ENCODE results near the gene WBP2.

GRCh38 chr17:75846692-75847613 lies 8.2 kb downstream of the WBP2 start:
- TF ChIP-seq, protein P1, sequence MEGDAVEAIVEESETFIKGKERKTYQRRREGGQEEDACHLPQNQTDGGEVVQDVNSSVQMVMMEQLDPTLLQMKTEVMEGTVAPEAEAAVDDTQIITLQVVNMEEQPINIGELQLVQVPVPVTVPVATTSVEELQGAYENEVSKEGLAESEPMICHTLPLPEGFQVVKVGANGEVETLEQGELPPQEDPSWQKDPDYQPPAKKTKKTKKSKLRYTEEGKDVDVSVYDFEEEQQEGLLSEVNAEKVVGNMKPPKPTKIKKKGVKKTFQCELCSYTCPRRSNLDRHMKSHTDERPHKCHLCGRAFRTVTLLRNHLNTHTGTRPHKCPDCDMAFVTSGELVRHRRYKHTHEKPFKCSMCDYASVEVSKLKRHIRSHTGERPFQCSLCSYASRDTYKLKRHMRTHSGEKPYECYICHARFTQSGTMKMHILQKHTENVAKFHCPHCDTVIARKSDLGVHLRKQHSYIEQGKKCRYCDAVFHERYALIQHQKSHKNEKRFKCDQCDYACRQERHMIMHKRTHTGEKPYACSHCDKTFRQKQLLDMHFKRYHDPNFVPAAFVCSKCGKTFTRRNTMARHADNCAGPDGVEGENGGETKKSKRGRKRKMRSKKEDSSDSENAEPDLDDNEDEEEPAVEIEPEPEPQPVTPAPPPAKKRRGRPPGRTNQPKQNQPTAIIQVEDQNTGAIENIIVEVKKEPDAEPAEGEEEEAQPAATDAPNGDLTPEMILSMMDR (IDR thresholded peaks at IDR 0.05; ENCODE audit: borderline replicate concordance, extremely low read depth, low read length, poor library complexity, severe bottlenecking) = no peak
- TF ChIP-seq EZH2 (IDR thresholded peaks at IDR 0.05; ENCODE audit: borderline replicate concordance, low read depth, low read length, severe bottlenecking) = no peak
